Gastroesophageal sphincter (tissue), 3 donors: ENCODE results near the gene IQGAP2.

Experiments
- CTCF ChIP-seq, 4 experiments: fragments of 200-600 bp in 2 of 4; fragments of 450-650 bp in 2 of 4; sonication (generic) in 1 of 4; IDR thresholded peaks; one replicate each; pipeline ENCODE4 v1.5.1; 2017 to 2019; ENCODE audit warnings: antibody characterized with exemption in 4 of 4, mild to moderate bottlenecking in 2 of 4, moderate library complexity in 2 of 4
- EP300 ChIP-seq: sonication (generic); formaldehyde crosslinking; IDR thresholded peaks from one replicate; pipeline ENCODE4 v1.6.1; 2017; ENCODE audit warnings: antibody characterized with exemption, mild to moderate bottlenecking
- POLR2A ChIP-seq, 2 donors: fragments of 450-650 bp; IDR thresholded peaks; one replicate each; pipeline ENCODE4 v1.6.1; 2017; ENCODE audit warnings: antibody characterized with exemption in 2 of 2, mild to moderate bottlenecking in 2 of 2, moderate library complexity in 1 of 2
- POLR2AphosphoS5 ChIP-seq: sonication (generic); formaldehyde crosslinking; IDR thresholded peaks from one replicate; pipeline ENCODE4 v1.6.1; 2017; ENCODE audit warnings: antibody characterized with exemption

- TF ChIP-seq CTCF (IDR thresholded peaks at IDR 0.05) (no peak), POLR2AphosphoS5 (no peak), EP300 (no peak), POLR2A (IDR thresholded peaks at IDR 0.05) (no peak)
These were observed 149.5 kb downstream of the IQGAP2 start for GRCh38 chr5:76552546-76552945.
